ENCODE results near the gene ACACB.

DNA sequence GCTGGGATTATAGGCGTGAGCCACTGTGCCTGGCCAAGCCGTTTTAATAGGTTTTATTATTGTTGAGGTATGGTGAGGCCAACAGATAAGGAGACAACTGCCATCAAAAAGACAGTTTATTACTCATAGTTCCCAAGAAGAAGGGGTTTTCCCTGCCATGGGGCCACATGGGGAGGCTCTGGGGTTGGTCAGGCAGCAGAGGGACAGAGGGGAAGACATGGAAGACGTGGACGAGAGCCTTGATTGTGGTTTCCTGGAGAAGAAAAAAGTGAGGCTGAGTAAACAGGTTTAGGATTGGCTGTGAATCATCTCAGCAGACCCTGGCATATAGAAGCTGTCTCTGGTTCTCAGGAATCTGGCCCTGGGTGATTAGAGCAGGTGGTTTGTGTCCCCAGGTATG, 122.8 kb downstream of the ACACB start:
- TF ChIP-seq, protein P1, sequence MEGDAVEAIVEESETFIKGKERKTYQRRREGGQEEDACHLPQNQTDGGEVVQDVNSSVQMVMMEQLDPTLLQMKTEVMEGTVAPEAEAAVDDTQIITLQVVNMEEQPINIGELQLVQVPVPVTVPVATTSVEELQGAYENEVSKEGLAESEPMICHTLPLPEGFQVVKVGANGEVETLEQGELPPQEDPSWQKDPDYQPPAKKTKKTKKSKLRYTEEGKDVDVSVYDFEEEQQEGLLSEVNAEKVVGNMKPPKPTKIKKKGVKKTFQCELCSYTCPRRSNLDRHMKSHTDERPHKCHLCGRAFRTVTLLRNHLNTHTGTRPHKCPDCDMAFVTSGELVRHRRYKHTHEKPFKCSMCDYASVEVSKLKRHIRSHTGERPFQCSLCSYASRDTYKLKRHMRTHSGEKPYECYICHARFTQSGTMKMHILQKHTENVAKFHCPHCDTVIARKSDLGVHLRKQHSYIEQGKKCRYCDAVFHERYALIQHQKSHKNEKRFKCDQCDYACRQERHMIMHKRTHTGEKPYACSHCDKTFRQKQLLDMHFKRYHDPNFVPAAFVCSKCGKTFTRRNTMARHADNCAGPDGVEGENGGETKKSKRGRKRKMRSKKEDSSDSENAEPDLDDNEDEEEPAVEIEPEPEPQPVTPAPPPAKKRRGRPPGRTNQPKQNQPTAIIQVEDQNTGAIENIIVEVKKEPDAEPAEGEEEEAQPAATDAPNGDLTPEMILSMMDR (IDR thresholded peaks at IDR 0.05; ENCODE audit: borderline replicate concordance, extremely low read depth, low read length, poor library complexity, severe bottlenecking), result no peak
- no peak for TF ChIP-seq EZH2 (IDR thresholded peaks at IDR 0.05; ENCODE audit: borderline replicate concordance, low read depth, low read length, severe bottlenecking)

All from DND-41 (cell line).